Activated CD8-positive, alpha-beta memory T cell treated with anti-CD3 and anti-CD28 coated beads, Interleukin-2, amount 50 U/mL, for 1 hour (primary cell): ENCODE data around the gene DAAM1.

ENCODE experiments used
- DNase-seq: peaks from one replicate; pipeline ENCODE4 v3.0.0-alpha.2; 2020; ENCODE audit errors: extremely low read depth

The DAAM1 gene

GRCh38 chr14:59188461-59189090, at the start of gene DAAM1:
Gene DAAM1, plus strand, starts transcription at chr14:59188667. Its CDS starts 74,811 bp downstream, at chr14:59263478.
- peak; percentile 96 for DNase-seq

- DNase-seq = no peak
Measured at GRCh38 chr14:59139324-59139723, 49.1 kb upstream of the DAAM1 start.

GRCh38 chr14:59140106-59140843, 48.2 kb upstream of the DAAM1 start:
- no peak for DNase-seq

- no peak for DNase-seq
Measured at GRCh38 chr14:59146484-59146883, 42.0 kb upstream of the DAAM1 start.

- DNase-seq = no peak
Measured at GRCh38 chr14:59147007-59147406, 41.5 kb upstream of the DAAM1 start.

GRCh38 chr14:59148334-59148900, 40.0 kb upstream of the DAAM1 start:
- DNase-seq = no peak

GRCh38 chr14:59150990-59151389, 37.5 kb upstream of the DAAM1 start:
- no peak for DNase-seq

GRCh38 chr14:59154373-59154772, 34.1 kb upstream of the DAAM1 start:
- DNase-seq = no peak

GRCh38 chr14:59155886-59156285, 32.6 kb upstream of the DAAM1 start:
- no peak for DNase-seq

- DNase-seq = no peak
Measured at GRCh38 chr14:59159169-59159568, 29.3 kb upstream of the DAAM1 start.

GRCh38 chr14:59160506-59160905, 28.0 kb upstream of the DAAM1 start:
- DNase-seq = no peak

GRCh38 chr14:59161561-59162175, 26.8 kb upstream of the DAAM1 start:
- DNase-seq = no peak

- no peak for DNase-seq
Measured at GRCh38 chr14:59166258-59166657, 22.2 kb upstream of the DAAM1 start.

- no peak for DNase-seq
Measured at GRCh38 chr14:59175404-59175803, 13.1 kb upstream of the DAAM1 start.

- DNase-seq = no peak
Measured at GRCh38 chr14:59176765-59177164, 11.7 kb upstream of the DAAM1 start.

GRCh38 chr14:59177262-59177661, 11.2 kb upstream of the DAAM1 start:
- DNase-seq = no peak

- DNase-seq = no peak
Measured at GRCh38 chr14:59181791-59182190, 6.7 kb upstream of the DAAM1 start.

- DNase-seq = no peak
Measured at GRCh38 chr14:59182641-59183040, 5.8 kb upstream of the DAAM1 start.

GRCh38 chr14:59183150-59183549, 5.3 kb upstream of the DAAM1 start:
- no peak for DNase-seq

GRCh38 chr14:59184396-59184795, 4.1 kb upstream of the DAAM1 start:
- no peak for DNase-seq

GRCh38 chr14:59185676-59186075, 2.8 kb upstream of the DAAM1 start:
- DNase-seq = no peak

GRCh38 chr14:59186306-59186705, 2.2 kb upstream of the DAAM1 start:
- no peak for DNase-seq

- DNase-seq = no peak
Measured at GRCh38 chr14:59187118-59187517, 1.3 kb upstream of the DAAM1 start.
